ENCODE data around the gene HNRNPU.
A peak's percentile ranks its signal among the peaks of the same experiment; 100 is the strongest.

HNRNPU gene

GRCh38 chr1:244807138-244807537 is 57.2 kb downstream of the HNRNPU start:
- TF ChIP-seq CTCF (conservative IDR thresholded peaks at IDR 0.05; ENCODE audit: control insufficient read depth, insufficient read depth, low read depth, low read length) = no peak
- no peak for DNase-seq (ENCODE audit: low read depth)

DNA sequence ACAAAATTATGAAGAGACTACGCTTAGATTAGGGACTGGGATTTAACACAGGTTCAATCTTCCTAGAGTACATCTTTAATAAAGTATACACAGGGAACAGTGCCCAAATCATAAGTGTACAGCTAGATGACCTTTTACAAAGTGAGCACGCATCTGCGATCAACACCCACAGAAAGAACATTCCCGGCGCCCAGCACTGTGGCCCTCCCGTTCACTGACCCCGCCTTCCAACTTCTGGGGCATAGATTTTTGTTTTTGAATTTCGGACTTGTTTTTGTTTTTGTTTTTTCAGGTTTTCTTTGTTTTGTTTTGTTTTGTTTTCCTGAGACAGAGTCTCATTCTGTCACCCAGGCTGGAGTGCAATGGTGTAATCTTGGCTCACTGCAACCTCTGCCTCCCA is 59.5 kb downstream of the HNRNPU start:
- no peak for TF ChIP-seq CTCF (conservative IDR thresholded peaks at IDR 0.05; ENCODE audit: control insufficient read depth, insufficient read depth, low read depth, low read length)
- no peak overlapping the region for H3K4me3 ChIP-seq (ENCODE audit: control insufficient read depth, low read depth, low read length)
- no peak for DNase-seq (ENCODE audit: low read depth)

More at GRCh38 chr1:244807138-244807537, 57.2 kb downstream of the HNRNPU start:
- H3K4me3 ChIP-seq (ENCODE audit: control insufficient read depth, low read depth, low read length) = no peak overlapping the region

GRCh38 chr1:244802556-244803239 is 61.6 kb downstream of the HNRNPU start:
- no peak for DNase-seq (ENCODE audit: low read depth)

GRCh38 chr1:244802041-244802440 is 62.3 kb downstream of the HNRNPU start:
- TF ChIP-seq CTCF (conservative IDR thresholded peaks at IDR 0.05; ENCODE audit: control insufficient read depth, insufficient read depth, low read depth, low read length) = no peak
- DNase-seq (ENCODE audit: low read depth) = no peak
- no peak overlapping the region for H3K4me3 ChIP-seq (ENCODE audit: control insufficient read depth, low read depth, low read length)

More at GRCh38 chr1:244802556-244803239, 61.6 kb downstream of the HNRNPU start:
- no peak overlapping the region for H3K4me3 ChIP-seq (ENCODE audit: control insufficient read depth, low read depth, low read length)
- TF ChIP-seq CTCF (conservative IDR thresholded peaks at IDR 0.05; ENCODE audit: control insufficient read depth, insufficient read depth, low read depth, low read length) = no peak

DNA sequence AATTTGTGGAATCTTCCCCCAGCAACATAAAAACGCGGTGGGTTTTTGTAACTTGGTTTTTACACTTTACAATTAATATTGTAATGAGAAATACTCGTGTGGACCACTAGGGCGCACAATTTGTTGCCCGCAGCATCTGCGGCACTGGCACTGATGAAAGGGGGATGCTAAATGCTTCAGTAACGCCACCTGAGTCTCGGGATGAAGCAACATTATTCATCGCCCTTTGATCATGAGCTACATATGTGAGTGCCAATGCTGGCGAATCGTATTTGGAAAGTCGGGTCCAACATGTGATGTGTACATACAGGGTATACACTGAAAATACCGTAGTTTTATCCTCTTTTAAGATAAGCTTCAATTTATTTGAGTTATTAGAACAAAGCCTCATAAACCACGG is 63.1 kb downstream of the HNRNPU start:
- peak; percentile 45 for DNase-seq (ENCODE audit: low read depth)
- H3K4me3 ChIP-seq (ENCODE audit: control insufficient read depth, low read depth, low read length) = no peak overlapping the region
- peak; percentile 60 for TF ChIP-seq CTCF (conservative IDR thresholded peaks at IDR 0.05; ENCODE audit: control insufficient read depth, insufficient read depth, low read depth, low read length)

GRCh38 chr1:244800821-244801220 is 63.5 kb downstream of the HNRNPU start:
- no peak overlapping the region for H3K4me3 ChIP-seq (ENCODE audit: control insufficient read depth, low read depth, low read length)
- DNase-seq (ENCODE audit: low read depth) = no peak
- no peak for TF ChIP-seq CTCF (conservative IDR thresholded peaks at IDR 0.05; ENCODE audit: control insufficient read depth, insufficient read depth, low read depth, low read length)
